ENCODE results near the gene NECTIN2.

The NECTIN2 gene

GRCh38 chr19:44845612-44846454, at the start of gene NECTIN2:
Gene NECTIN2, plus strand, starts transcription at chr19:44846297. Its CDS starts 229 bp downstream, at chr19:44846526.
- DNase-seq (ENCODE audit: low read depth), result peak; percentile 98

GRCh38 chr19:44796701-44797115, 49.4 kb upstream of the NECTIN2 start:
- TF ChIP-seq, protein P1, sequence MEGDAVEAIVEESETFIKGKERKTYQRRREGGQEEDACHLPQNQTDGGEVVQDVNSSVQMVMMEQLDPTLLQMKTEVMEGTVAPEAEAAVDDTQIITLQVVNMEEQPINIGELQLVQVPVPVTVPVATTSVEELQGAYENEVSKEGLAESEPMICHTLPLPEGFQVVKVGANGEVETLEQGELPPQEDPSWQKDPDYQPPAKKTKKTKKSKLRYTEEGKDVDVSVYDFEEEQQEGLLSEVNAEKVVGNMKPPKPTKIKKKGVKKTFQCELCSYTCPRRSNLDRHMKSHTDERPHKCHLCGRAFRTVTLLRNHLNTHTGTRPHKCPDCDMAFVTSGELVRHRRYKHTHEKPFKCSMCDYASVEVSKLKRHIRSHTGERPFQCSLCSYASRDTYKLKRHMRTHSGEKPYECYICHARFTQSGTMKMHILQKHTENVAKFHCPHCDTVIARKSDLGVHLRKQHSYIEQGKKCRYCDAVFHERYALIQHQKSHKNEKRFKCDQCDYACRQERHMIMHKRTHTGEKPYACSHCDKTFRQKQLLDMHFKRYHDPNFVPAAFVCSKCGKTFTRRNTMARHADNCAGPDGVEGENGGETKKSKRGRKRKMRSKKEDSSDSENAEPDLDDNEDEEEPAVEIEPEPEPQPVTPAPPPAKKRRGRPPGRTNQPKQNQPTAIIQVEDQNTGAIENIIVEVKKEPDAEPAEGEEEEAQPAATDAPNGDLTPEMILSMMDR (conservative IDR thresholded peaks at IDR 0.05; ENCODE audit: control insufficient read depth, insufficient read depth, low read depth, low read length), result no peak
- no peak overlapping the region for H3K4me3 ChIP-seq (ENCODE audit: control insufficient read depth, low read depth, low read length)
- DNase-seq (ENCODE audit: low read depth), result no peak

More at GRCh38 chr19:44845612-44846454, at the start of gene NECTIN2:
- peak within 1 kb of the TSS; percentile 94 for H3K4me3 ChIP-seq (ENCODE audit: control insufficient read depth, low read depth, low read length)
- TF ChIP-seq, protein P1 (conservative IDR thresholded peaks at IDR 0.05; ENCODE audit: control insufficient read depth, insufficient read depth, low read depth, low read length), result peak; percentile 89

- no peak overlapping the region for H3K4me3 ChIP-seq (ENCODE audit: control insufficient read depth, low read depth, low read length)
- TF ChIP-seq, protein P1 (conservative IDR thresholded peaks at IDR 0.05; ENCODE audit: control insufficient read depth, insufficient read depth, low read depth, low read length), result no peak
- DNase-seq (ENCODE audit: low read depth), result no peak
Observed at GRCh38 chr19:44799627-44800346, 46.3 kb upstream of the NECTIN2 start.

GRCh38 chr19:44800461-44800860, 45.6 kb upstream of the NECTIN2 start:
- peak; percentile 70 for DNase-seq (ENCODE audit: low read depth)
- H3K4me3 ChIP-seq (ENCODE audit: control insufficient read depth, low read depth, low read length), result no peak overlapping the region
- TF ChIP-seq, protein P1 (conservative IDR thresholded peaks at IDR 0.05; ENCODE audit: control insufficient read depth, insufficient read depth, low read depth, low read length), result peak; percentile 97

- TF ChIP-seq, protein P1 (conservative IDR thresholded peaks at IDR 0.05; ENCODE audit: control insufficient read depth, insufficient read depth, low read depth, low read length), result no peak
- no peak for DNase-seq (ENCODE audit: low read depth)
- H3K4me3 ChIP-seq (ENCODE audit: control insufficient read depth, low read depth, low read length), result no peak overlapping the region
Observed at GRCh38 chr19:44803442-44804428, 42.4 kb upstream of the NECTIN2 start.

GRCh38 chr19:44806291-44806690, 39.8 kb upstream of the NECTIN2 start:
- no peak for DNase-seq (ENCODE audit: low read depth)
- TF ChIP-seq, protein P1 (conservative IDR thresholded peaks at IDR 0.05; ENCODE audit: control insufficient read depth, insufficient read depth, low read depth, low read length), result no peak
- H3K4me3 ChIP-seq (ENCODE audit: control insufficient read depth, low read depth, low read length), result no peak overlapping the region
